Karpas-422 (cell line): ENCODE measurements around the gene PIKFYVE. TPM values are rescaled to one million over a fixed set of nuclear protein-coding genes. Genes with fewer than 3 reads are reported as not detected.

Experiments used
- DNase-seq: peaks from one replicate; pipeline ENCODE4 v3.0.0-alpha.2; 2015
- H2AFZ ChIP-seq: fragments of 200-600 bp; sonication (generic); 2 replicates; pipeline ENCODE4 v1.6.1; 2014; ENCODE audit warnings: antibody characterized with exemption, low read length, mixed read lengths
- H3K27ac ChIP-seq: fragments of 200-600 bp; sonication (generic); 2 replicates; pipeline ENCODE4 v1.5.1; 2014; ENCODE audit warnings: mild to moderate bottlenecking, low read length, moderate library complexity
- H3K27me3 ChIP-seq: fragments of 200-600 bp; sonication (generic); 2 replicates; pipeline ENCODE4 v1.6.1; 2014; ENCODE audit warnings: low read length, mixed read lengths
- H3K36me3 ChIP-seq: fragments of 200-600 bp; sonication (generic); 2 replicates; pipeline ENCODE4 v1.6.1; 2014; ENCODE audit warnings: low read length, mixed read lengths; ENCODE audit not compliant: insufficient read depth
- H3K4me1 ChIP-seq: fragments of 200-600 bp; sonication (generic); 2 replicates; pipeline ENCODE4 v1.6.1; 2014; ENCODE audit warnings: mild to moderate bottlenecking, low read length, mixed read lengths
- H3K4me2 ChIP-seq: fragments of 200-600 bp; sonication (generic); 2 replicates; pipeline ENCODE4 v1.6.1; 2014; ENCODE audit warnings: low read length, low read depth, mild to moderate bottlenecking; ENCODE audit not compliant: poor library complexity, severe bottlenecking
- H3K4me3 ChIP-seq: fragments of 200-600 bp; sonication (generic); 2 replicates; pipeline ENCODE4 v1.5.1; 2014; ENCODE audit warnings: mild to moderate bottlenecking, antibody characterized with exemption, low read length, mixed read lengths
- H3K79me2 ChIP-seq: fragments of 200-600 bp; sonication (generic); 2 replicates; pipeline ENCODE4 v1.6.1; 2014; ENCODE audit warnings: mild to moderate bottlenecking, low read length, mixed read lengths
- H3K9ac ChIP-seq: fragments of 200-600 bp; sonication (generic); 2 replicates; pipeline ENCODE4 v1.6.0; 2014; ENCODE audit warnings: low read length
- H3K9me2 ChIP-seq: fragments of 200-600 bp; sonication (generic), shearing (Covaris generic); replicated peaks from 2 replicates; pipeline ENCODE4 v1.6.0; 2014; ENCODE audit warnings: mild to moderate bottlenecking, low read length, moderate library complexity; ENCODE audit not compliant: insufficient read depth
- H3K9me3 ChIP-seq: fragments of 300-700, 200-600 bp; sonication (generic); 2 replicates; pipeline ENCODE4 v1.6.1; 2014; ENCODE audit warnings: low read length, mixed read lengths
- H4K20me1 ChIP-seq: fragments of 200-600 bp; sonication (generic); 2 replicates; pipeline ENCODE4 v1.6.1; 2014; ENCODE audit warnings: mild to moderate bottlenecking, antibody characterized with exemption, low read length, low read depth; ENCODE audit not compliant: insufficient read depth
- total RNA-seq: library from RNA; depleted of rRNA; stranded (reverse); fragments of >200 nt; shearing (Covaris generic); gene quantifications from 2 replicates; pipeline ENCODE4 v1.2.3, GENCODE V29; 2014; ENCODE audit warnings: low replicate concordance

The PIKFYVE gene
- total RNA-seq, 1 experiment from 2014 or later = 58.0 TPM

DNA sequence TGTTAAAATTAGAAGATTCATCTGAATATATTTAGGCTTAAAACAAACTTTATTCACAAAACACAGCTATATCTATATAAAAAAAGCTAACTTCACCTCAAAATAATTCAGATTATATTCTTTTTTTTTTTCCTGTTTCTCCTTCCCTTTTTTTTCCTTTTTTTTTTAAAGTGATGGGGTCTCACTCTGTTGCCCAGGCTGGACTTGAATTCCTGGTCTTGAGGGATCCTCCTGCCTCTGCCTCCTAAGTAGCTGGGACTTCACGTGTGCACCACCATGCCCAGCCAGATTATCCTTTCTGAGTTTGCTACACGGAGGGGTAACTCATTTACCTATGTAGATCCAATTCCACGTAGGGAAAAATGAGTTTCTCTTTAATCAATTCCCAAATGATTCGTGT, 15.0 kb upstream of the PIKFYVE start:
- peaks cover 36% of the 10 kb centered on the region for H3K79me2 ChIP-seq
- no peak overlapping the region for H3K4me2 ChIP-seq

DNA sequence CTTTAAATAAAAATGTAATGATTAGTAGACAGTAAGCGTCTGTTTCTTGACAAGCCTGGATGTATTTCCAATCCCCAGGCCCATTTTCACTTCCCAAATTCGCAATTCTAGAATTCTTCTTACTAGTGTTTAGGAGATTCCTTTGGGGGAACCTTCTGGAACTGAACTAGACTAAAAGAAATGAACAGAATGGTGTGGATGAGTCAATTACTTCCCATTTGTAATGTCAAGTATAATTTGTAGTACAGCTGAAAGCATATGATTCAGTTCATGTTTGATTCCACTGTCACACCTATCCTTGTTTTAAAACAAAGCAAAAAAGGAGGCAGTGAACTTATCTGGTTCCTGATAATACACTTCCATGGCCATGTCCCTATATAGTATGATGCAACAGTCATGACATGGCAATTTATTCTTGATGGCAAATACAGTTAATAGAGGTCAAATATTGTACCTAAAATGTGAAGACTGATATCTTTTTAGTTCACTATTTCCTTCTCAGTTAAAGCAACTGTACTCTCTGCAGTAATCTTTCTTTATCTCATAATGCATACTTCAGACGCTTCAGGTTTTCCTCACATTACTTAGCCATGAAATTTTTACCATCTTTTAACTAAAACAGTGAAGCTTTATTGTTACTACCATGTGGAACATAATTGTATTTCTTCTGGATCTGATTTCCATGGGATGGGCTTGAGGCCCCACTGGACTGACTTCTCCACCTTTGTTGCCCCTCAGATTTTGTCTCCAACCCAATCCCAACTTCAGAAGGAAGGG, 13.2 kb upstream of the PIKFYVE start:
- Histone ChIP-seq H3K9me3 (no peaks in the 10 kb centered on the region), H3K36me3 (peaks cover 45% of the 10 kb centered on the region), H3K79me2 (peaks cover 36% of the 10 kb centered on the region), H3K4me2 (peak overlapping the region; percentile 87), H2AFZ (no peak overlapping the region), H4K20me1 (no peaks in the 10 kb centered on the region), H3K9ac (peak overlapping the region; percentile 85; the same call in 1 of the 2 replicates), H3K9me2 (no peaks in the 10 kb centered on the region), H3K27ac (peak overlapping the region; percentile 19; the same call in 1 of the 2 replicates), H3K27me3 (no peaks in the 10 kb centered on the region), H3K4me3 (peak overlapping the region; percentile 98), H3K4me1 (peaks cover 27% of the 10 kb centered on the region)
- DNase-seq = no peak

More for the DNA sequence above, 15.0 kb upstream of the PIKFYVE start:
- Histone ChIP-seq H3K9me2 (no peaks in the 10 kb centered on the region), H3K9ac (no peak overlapping the region), H3K4me3 (no peak overlapping the region), H3K27me3 (no peaks in the 10 kb centered on the region), H4K20me1 (no peaks in the 10 kb centered on the region), H2AFZ (no peak overlapping the region), H3K9me3 (no peaks in the 10 kb centered on the region), H3K27ac (no peak overlapping the region), H3K4me1 (peaks cover 27% of the 10 kb centered on the region), H3K36me3 (peaks cover 58% of the 10 kb centered on the region)
- DNase-seq = no peak

DNA sequence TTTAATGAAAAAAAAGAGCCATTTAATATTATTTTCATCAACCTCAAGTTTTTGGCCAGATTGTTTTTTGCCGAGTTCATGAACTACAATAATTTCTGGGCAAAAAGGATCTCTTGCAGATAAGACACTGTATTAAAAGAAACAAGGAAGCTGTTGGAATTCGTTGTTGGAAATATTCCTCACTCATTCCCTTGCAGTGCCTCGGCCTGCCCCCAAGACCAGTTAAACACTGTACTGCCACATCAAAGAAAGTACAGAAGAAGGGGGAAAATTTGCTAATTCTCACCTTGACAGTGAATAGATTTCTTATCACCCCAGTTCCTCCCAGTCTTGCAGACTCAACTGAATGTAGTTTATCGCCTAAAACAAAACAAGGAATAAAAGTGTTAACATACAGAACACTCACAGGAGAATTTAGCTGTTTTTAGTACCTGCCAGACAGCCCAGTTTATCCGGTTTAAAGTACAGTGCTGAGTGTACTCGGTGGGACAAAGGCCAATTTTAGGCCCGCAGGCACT, 12.4 kb upstream of the PIKFYVE start:
- no peaks in the 10 kb centered on the region for H3K27me3 ChIP-seq
- H4K20me1 ChIP-seq = no peaks in the 10 kb centered on the region
- peaks cover 36% of the 10 kb centered on the region for H3K79me2 ChIP-seq
- peak overlapping the region; percentile 85 for H3K9ac ChIP-seq
- peaks cover 38% of the 10 kb centered on the region for H3K36me3 ChIP-seq
- H3K4me3 ChIP-seq = peak overlapping the region; percentile 98
- no peak for DNase-seq
- H3K27ac ChIP-seq = peak overlapping the region; percentile 19; the same call in 1 of the 2 replicates
- H3K9me3 ChIP-seq = no peaks in the 10 kb centered on the region
- peaks cover 27% of the 10 kb centered on the region for H3K4me1 ChIP-seq
- H3K9me2 ChIP-seq = no peaks in the 10 kb centered on the region
- peak overlapping the region; percentile 87 for H3K4me2 ChIP-seq
- H2AFZ ChIP-seq = peak overlapping the region; percentile 48; the same call in 1 of the 2 replicates

DNA sequence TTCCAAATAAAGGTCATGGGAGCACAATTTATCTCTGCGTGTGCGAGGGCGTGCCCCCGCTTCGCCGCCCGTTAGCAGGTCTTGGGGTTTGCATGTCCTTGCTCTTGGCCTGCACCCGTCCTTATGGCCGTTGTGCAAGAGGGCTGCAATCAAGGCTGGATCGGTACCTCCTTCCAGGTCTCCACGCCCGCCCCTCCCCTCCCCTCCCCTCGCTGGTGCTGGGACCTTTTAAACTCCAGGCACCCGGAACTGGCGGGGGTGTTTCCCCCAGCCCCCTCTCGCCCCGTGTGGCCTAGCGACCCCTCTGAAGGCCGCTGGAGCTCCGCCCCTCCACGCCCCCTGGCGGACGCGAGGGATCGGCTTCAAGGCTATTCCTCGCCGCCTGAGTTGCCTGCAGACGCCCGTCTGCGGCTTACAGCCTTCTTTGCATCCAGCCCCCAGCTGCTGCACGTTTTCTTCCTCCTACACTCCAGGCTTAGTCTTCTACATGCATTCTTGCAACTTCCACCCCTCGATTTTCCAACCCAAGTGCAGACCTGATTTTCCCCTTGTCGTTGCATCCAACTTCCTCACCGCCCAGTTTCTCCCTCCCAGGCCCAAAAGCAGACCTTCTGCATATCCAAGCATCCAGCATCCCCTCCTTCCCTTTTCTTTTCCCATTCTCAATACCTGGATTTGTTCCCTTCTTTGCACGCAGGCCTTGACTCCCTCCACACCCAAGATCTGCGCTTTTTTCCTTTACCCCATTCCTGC, 11.8 kb upstream of the PIKFYVE start:
- H3K9ac ChIP-seq = peak overlapping the region; percentile 85

DNA sequence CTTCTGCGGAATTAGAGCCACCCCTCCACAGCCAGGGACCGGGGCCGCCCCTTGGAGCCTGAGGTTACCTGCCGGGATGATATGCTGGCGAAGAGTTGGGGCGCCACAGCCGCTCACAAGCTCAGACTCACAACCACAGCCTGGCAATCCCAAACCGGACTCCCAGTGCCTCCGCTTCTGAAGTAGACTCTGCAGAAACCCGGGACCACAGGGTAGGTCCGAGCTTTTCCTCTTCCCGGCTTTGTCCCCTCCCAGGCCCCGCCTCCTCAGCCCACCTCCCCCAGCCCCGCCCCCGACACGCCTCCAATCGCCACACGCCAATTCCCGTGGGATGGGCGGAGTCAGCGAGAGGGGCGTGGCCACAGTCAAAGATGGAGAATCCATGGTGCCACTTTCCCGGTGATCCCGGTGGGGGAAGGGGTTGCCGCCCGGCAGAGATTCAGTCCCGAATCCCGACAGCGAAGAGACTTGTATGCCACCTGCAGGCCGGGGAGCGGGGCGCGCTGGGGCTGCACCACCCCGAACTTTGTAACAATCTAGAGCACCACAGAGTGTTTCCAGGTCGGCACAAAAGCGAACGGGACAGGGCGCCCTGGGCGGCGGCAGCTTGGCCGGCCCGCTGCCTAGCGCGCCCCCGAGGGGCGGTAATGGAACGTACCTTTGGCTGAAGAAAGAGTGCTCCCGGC, 11.0 kb upstream of the PIKFYVE start, which contains the start of gene IDH1:
IDH1 (minus strand) TSS at position 201 of the 686 bp plus-strand sequence. CDS start 3,520 bp downstream, outside the sequence.
- peak within 1 kb of the TSS; percentile 82 for H2AFZ ChIP-seq
- H3K9me3 ChIP-seq = no peaks in the 10 kb centered on the region
- H3K36me3 ChIP-seq = peaks cover 29% of the 10 kb centered on the region
- H3K79me2 ChIP-seq = peaks cover 36% of the 10 kb centered on the region
- H3K4me2 ChIP-seq = peak within 1 kb of the TSS; percentile 87
- peak within 1 kb of the TSS; percentile 85 for H3K9ac ChIP-seq
- peak within 1 kb of the TSS; percentile 98 for H3K4me3 ChIP-seq
- H3K27ac ChIP-seq = peak within 1 kb of the TSS; percentile 75
- peak; percentile 97 for DNase-seq
- H4K20me1 ChIP-seq = no peaks in the 10 kb centered on the region
- no peaks in the 10 kb centered on the region for H3K9me2 ChIP-seq
- H3K27me3 ChIP-seq = no peaks in the 10 kb centered on the region
- peaks cover 27% of the 10 kb centered on the region for H3K4me1 ChIP-seq

More for the DNA sequence above, 11.8 kb upstream of the PIKFYVE start:
- DNase-seq = peak; percentile 95
- Histone ChIP-seq H3K4me2 (peak overlapping the region; percentile 87), H3K9me3 (no peaks in the 10 kb centered on the region), H3K9me2 (no peaks in the 10 kb centered on the region), H3K79me2 (peaks cover 36% of the 10 kb centered on the region), H2AFZ (peak overlapping the region; percentile 82), H3K27ac (peak overlapping the region; percentile 75), H3K36me3 (peaks cover 36% of the 10 kb centered on the region), H3K27me3 (no peaks in the 10 kb centered on the region), H4K20me1 (no peaks in the 10 kb centered on the region), H3K4me1 (peaks cover 27% of the 10 kb centered on the region), H3K4me3 (peak overlapping the region; percentile 98)

DNA sequence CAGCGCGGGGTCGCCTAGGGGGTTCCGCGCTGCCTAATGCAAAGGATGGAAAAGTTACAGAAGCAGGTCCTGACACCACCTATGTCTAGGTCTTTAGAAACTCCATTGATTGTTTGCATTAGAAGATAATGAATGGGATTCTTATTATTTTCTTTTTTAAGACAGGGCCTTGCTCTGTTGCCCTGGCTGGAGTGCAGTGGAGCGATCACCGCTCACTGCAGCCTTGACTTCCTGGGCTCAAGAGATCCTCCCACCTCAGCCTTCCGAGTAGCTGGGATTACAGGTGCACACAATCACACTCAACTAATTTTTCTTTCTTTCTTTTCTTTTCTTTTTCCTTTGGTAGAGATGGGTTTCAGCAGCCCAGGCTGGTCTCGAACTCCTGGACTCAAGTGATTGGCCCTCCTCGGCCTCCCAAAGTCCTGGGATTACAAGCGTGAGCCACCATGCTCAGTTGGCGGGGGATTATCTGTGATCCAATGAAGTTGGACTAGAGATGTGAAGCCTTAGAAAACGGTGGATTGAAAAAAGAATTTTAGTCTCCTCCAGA, 10.4 kb upstream of the PIKFYVE start:
- peak overlapping the region; percentile 98 for H3K4me3 ChIP-seq
- H3K9ac ChIP-seq = peak overlapping the region; percentile 85
- DNase-seq = no peak
- no peaks in the 10 kb centered on the region for H4K20me1 ChIP-seq
- H3K4me1 ChIP-seq = peaks cover 27% of the 10 kb centered on the region
- no peaks in the 10 kb centered on the region for H3K9me2 ChIP-seq
- H3K27me3 ChIP-seq = no peaks in the 10 kb centered on the region
- H3K9me3 ChIP-seq = no peaks in the 10 kb centered on the region
- peak overlapping the region; percentile 85 for H3K4me2 ChIP-seq
- peak overlapping the region; percentile 35; the same call in 1 of the 2 replicates for H3K27ac ChIP-seq
- H3K36me3 ChIP-seq = peaks cover 23% of the 10 kb centered on the region
- H2AFZ ChIP-seq = peak overlapping the region; percentile 73
- H3K79me2 ChIP-seq = peaks cover 36% of the 10 kb centered on the region

DNA sequence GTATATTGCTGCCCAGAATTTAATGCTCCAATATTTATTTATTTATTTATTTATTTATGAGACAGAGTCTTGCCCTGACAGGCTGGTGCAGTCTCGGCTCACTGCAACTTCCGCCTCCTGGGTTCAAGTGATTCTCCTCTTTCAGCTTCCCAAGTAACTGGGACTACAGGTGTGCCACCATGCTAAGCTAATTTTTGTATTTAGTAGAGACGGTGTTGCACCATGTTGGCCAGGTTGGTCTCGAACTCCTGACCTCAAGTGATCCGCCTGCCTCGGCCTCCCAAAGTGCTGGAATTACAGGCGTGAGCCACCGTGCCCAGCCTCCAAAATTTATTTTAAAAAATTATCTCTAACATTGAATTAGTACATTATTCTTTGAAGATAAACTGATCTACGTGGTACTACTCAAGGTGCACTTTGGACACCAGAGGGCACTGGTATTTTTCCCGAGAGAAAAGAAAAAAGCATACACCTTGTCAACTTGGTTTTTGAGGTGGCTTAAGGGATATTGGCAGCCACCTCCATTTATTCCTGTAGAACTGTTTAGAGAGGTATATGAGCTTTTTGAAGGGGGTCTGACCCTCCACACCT, 9.8 kb upstream of the PIKFYVE start:
- no peak overlapping the region for H3K9ac ChIP-seq
- H3K4me1 ChIP-seq = peaks cover 27% of the 10 kb centered on the region
- H3K9me2 ChIP-seq = no peaks in the 10 kb centered on the region
- no peak overlapping the region for H3K27ac ChIP-seq
- DNase-seq = no peak
- peaks cover 33% of the 10 kb centered on the region for H3K79me2 ChIP-seq
- no peak overlapping the region for H3K4me3 ChIP-seq
- peak overlapping the region; percentile 85 for H3K4me2 ChIP-seq
- no peaks in the 10 kb centered on the region for H4K20me1 ChIP-seq
- no peaks in the 10 kb centered on the region for H3K27me3 ChIP-seq
- peaks cover 17% of the 10 kb centered on the region for H3K36me3 ChIP-seq
- no peak overlapping the region for H2AFZ ChIP-seq
- no peaks in the 10 kb centered on the region for H3K9me3 ChIP-seq
